ENCODE measurements around the gene TCF12.

TCF12 gene

GRCh38 chr15:57335719-57336118, 417.3 kb downstream of the TCF12 start:
- no peak overlapping the region for H3K4me3 ChIP-seq (ENCODE audit: low read length)
- DNase-seq (ENCODE audit: low read depth) = no peak
- no peak for TF ChIP-seq CTCF (IDR thresholded peaks at IDR 0.05; ENCODE audit: insufficient read depth, low read depth, low read length, missing control alignments)

- TF ChIP-seq CTCF (IDR thresholded peaks at IDR 0.05; ENCODE audit: insufficient read depth, low read depth, low read length, missing control alignments) = no peak
- H3K4me3 ChIP-seq (ENCODE audit: low read length) = no peak overlapping the region
- no peak for DNase-seq (ENCODE audit: low read depth)
Measured at GRCh38 chr15:57337868-57338411, 419.5 kb downstream of the TCF12 start.

GRCh38 chr15:57339321-57339720, 420.9 kb downstream of the TCF12 start:
- DNase-seq (ENCODE audit: low read depth) = no peak
- H3K4me3 ChIP-seq (ENCODE audit: low read length) = no peak overlapping the region
- no peak for TF ChIP-seq CTCF (IDR thresholded peaks at IDR 0.05; ENCODE audit: insufficient read depth, low read depth, low read length, missing control alignments)

All from epithelial cell of esophagus (primary cell).